GM20000 (cell line): ENCODE results near the gene HSF5.

Experiments used
- DNase-seq: peaks from one replicate; pipeline ENCODE4 v3.0.0; 2012; ENCODE audit warnings: low spot score
- TF ChIP-seq, protein P1 (sequence below): IDR thresholded peaks from 2 replicates; pipeline ENCODE4 v1.5.1; 2012; ENCODE audit warnings: mild to moderate bottlenecking, control low read depth; ENCODE audit errors: extremely low read depth, missing control alignments

The HSF5 gene

DNA sequence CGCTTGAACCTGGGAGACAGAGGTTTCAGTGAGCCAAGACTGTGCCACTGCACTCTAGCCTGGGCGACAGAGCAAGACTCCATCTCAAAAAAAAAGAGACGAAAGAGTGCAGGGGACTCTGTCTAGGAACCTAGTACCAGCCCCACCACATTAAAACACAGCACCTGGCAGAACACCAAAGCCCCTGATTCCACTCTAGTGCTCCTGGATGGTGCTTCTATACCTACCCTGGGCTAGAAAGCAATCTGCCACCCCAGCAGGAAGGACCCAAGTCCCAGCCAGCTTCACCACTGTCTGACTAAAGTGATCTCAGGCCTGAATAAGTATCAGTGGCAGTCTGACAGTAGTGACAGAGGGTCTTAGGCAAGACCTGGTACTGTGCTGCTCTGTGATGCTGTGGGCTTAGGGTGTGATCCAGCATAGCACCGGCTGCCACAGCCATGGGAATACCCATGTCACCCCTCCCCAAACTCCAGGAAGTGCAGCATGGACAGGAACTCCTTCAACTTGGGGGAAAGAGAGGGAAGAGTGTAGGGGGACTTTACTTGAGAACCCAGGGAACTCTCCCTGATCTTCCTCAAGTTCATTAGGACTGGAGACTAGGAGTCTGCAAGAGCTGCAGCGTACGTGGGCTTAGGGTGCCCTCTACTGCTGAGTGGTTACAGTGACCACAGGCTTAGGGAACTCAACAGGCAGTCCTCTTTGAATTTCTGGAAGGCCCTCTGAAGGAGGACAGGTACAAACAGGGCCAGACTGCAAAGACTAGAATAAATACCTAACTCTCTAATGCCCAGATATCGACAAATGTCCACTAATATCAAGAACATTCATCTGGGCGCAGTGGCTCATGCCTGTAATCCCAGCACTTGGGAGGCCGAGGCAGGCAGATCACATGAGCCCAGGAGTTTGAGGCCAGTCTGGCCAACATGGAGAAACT, 40.9 kb downstream of the HSF5 start:
- TF ChIP-seq, protein P1, sequence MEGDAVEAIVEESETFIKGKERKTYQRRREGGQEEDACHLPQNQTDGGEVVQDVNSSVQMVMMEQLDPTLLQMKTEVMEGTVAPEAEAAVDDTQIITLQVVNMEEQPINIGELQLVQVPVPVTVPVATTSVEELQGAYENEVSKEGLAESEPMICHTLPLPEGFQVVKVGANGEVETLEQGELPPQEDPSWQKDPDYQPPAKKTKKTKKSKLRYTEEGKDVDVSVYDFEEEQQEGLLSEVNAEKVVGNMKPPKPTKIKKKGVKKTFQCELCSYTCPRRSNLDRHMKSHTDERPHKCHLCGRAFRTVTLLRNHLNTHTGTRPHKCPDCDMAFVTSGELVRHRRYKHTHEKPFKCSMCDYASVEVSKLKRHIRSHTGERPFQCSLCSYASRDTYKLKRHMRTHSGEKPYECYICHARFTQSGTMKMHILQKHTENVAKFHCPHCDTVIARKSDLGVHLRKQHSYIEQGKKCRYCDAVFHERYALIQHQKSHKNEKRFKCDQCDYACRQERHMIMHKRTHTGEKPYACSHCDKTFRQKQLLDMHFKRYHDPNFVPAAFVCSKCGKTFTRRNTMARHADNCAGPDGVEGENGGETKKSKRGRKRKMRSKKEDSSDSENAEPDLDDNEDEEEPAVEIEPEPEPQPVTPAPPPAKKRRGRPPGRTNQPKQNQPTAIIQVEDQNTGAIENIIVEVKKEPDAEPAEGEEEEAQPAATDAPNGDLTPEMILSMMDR = peak; percentile 54
- peak; percentile 72 for DNase-seq

DNA sequence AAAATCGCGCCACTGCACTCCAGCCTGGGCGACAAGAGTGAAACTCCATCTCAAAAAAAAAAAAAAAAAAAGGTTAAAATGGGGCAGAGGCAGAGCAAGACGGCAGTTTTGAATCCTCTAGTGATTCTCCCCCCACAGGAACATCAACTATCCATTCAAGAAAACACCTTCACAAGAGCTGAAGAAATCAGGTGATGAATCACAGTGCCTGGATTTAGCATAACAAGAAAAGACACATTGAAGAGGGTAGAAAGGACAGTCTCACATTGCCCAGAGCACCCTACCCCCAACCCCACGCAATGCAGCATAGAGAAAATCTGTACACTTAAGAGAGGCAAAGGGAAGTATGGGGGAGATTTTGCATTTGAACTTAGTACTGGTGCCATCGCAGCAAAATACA, 42.1 kb downstream of the HSF5 start:
- DNase-seq = no peak
- TF ChIP-seq, protein P1 = no peak

DNA sequence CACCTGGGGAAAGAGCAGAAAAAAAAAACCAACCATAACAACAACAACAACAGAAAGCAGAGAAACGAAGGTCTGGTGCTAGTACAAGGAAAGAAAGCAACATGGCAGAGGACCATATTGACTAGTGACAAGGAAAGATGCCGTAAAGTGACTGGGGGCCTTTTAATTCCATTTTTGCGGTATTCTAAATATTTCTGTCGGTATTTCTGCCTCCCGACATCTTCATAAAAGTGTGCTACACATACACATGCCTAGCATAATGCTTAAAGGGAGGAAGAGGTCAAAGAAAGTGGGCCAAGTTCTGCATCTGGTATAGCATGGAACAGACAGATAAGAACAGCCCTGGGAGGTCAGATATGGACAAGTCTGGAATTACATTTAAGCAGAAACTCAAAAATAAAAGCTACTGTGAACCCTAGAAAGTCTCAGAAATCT, 51.4 kb downstream of the HSF5 start:
- TF ChIP-seq, protein P1 = no peak
- no peak for DNase-seq

DNA sequence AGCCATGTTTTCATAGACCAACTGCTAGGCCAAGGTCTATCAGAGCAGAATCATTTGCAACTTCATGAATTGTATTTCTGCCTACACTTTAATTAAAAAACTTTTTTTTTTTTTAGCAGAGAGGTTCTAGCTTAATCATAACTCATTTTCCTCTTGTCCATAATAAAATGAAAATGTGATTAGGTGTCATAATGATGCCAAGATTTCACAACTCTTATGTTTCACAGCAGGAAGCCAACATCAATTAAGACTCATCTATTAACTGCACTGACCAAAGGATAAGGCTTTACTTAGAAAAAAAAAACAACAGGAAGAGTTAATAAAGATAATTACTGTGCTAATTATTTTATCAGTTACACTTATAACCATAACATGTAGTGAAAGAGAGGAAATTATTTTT, 52.0 kb downstream of the HSF5 start:
- TF ChIP-seq, protein P1 = no peak
- no peak for DNase-seq

DNA sequence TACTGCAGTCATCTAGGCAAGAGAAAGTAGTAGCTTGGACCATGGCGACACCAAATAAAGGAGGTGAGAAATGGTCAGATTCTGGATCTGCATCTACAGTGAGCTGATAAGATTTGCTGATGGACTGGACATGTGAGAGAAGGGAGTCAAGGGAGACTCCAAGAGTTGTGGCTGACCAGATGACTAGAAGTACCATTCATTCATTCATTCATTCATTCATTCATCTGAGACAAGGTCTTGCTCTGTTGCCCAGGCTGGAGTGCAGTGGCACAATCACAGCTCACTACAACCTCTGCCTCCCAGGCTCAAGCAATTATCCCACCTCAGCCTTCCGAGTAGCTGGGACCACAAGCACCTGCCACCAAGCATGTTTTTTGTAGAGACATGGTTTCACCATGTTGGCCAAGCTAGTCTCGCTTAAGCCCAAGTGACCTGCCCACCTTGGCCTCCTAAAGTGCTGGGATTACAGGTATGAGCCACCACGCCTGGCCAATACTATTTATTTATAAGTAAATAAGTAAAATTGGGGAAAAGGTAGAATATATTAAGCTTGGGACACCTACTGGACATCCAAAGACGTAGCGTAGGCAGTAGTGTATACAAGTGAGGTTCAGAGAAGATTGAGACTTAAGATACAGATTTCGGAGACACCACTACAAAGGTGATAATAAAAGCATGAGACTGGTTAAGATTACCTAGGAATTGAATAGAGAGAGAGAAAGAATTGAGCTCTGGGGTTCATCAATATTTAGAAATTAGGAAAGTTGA, 55.2 kb downstream of the HSF5 start:
- TF ChIP-seq, protein P1 = no peak
- DNase-seq = no peak

DNA sequence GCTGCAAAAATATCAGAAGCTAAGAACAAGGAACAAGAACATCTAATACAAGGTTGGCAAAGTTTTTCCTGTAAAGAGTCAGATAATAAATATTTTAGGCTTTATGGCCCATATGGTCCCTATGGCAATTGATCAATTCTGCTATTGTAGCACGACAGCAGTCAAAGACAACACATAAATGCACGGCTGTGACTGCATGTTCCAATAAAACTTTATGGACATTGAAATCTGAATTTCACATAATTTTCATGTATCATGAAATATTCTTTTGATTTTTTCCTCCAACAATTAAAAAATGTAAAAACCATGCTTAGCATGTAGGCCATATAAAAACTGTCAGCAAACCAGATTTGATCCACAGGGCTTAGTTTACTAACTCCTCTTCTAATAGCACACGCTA, 60.4 kb downstream of the HSF5 start:
- DNase-seq = no peak
- TF ChIP-seq, protein P1 = no peak

DNA sequence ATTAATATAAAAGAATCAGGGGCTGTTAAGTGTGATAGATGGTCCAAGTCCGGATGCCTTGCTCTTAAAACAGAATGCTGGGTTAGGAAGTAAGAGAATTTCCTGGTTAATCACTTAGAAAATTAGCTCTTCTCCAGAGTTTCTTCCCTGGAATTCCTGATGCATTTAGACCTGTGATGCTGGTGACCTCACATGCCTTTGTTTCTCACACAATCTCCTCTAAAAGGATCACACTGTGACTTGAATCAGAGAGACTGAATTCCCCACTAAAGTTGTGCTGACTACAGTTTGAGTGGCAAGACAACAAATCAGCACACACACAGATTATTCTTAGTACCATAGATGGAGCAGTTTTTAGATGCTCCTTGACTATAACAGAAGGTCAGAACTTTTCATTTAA, 66.5 kb downstream of the HSF5 start:
- TF ChIP-seq, protein P1 = no peak
- DNase-seq = no peak
